ENCODE results near the gene CYB561D1.

DNA sequence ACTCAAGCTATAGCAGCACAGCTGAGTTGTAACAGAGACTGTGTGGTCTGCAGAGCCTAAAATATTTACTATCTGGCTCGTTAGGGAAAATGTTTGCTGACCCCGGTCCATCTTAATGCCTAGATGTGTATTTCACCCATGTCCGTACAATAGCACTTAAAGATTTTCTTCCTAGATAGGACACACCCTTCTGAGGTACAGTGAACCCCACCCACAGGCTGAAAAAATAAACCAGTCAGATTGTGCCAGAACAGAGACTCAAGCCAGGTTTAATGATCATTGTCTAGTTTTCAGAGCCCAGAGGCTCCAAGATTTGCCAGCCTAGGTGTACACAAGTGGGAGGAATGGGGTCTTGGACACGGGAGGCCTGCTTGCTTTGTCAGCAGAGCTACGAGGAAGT is 10.0 kb downstream of the CYB561D1 start:
- TF ChIP-seq RCOR1 (IDR thresholded peaks at IDR 0.05; ENCODE audit: borderline replicate concordance in 1 of 2, low read depth in 2 of 2, low read length in 2 of 2) (no peak), NFYB (IDR thresholded peaks at IDR 0.05; ENCODE audit: extremely low read depth, insufficient read length) (no peak), STAT5B (CRISPR knock-in tag; IDR thresholded peaks at IDR 0.05) (no peak), TCF7L2 (IDR thresholded peaks at IDR 0.05; ENCODE audit: low read depth, low read length) (no peak), FOS (IDR thresholded peaks at IDR 0.05; ENCODE audit: extremely low read depth, insufficient read length) (no peak), NR3C1 (CRISPR knock-in tag; IDR thresholded peaks at IDR 0.05) (no peak)
- TF ChIP-seq, protein P1, sequence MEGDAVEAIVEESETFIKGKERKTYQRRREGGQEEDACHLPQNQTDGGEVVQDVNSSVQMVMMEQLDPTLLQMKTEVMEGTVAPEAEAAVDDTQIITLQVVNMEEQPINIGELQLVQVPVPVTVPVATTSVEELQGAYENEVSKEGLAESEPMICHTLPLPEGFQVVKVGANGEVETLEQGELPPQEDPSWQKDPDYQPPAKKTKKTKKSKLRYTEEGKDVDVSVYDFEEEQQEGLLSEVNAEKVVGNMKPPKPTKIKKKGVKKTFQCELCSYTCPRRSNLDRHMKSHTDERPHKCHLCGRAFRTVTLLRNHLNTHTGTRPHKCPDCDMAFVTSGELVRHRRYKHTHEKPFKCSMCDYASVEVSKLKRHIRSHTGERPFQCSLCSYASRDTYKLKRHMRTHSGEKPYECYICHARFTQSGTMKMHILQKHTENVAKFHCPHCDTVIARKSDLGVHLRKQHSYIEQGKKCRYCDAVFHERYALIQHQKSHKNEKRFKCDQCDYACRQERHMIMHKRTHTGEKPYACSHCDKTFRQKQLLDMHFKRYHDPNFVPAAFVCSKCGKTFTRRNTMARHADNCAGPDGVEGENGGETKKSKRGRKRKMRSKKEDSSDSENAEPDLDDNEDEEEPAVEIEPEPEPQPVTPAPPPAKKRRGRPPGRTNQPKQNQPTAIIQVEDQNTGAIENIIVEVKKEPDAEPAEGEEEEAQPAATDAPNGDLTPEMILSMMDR (IDR thresholded peaks at IDR 0.05 in 2 of 3, conservative IDR thresholded peaks at IDR 0.05 in 1 of 3; ENCODE audit: insufficient read depth in 2 of 3, low read depth in 1 of 3, low read length in 3 of 3), result no peak
- TF ChIP-seq, protein P2, sequence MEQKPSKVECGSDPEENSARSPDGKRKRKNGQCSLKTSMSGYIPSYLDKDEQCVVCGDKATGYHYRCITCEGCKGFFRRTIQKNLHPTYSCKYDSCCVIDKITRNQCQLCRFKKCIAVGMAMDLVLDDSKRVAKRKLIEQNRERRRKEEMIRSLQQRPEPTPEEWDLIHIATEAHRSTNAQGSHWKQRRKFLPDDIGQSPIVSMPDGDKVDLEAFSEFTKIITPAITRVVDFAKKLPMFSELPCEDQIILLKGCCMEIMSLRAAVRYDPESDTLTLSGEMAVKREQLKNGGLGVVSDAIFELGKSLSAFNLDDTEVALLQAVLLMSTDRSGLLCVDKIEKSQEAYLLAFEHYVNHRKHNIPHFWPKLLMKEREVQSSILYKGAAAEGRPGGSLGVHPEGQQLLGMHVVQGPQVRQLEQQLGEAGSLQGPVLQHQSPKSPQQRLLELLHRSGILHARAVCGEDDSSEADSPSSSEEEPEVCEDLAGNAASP (IDR thresholded peaks at IDR 0.05), result no peak
- TF ChIP-seq, protein P3, sequence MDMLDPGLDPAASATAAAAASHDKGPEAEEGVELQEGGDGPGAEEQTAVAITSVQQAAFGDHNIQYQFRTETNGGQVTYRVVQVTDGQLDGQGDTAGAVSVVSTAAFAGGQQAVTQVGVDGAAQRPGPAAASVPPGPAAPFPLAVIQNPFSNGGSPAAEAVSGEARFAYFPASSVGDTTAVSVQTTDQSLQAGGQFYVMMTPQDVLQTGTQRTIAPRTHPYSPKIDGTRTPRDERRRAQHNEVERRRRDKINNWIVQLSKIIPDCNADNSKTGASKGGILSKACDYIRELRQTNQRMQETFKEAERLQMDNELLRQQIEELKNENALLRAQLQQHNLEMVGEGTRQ (CRISPR knock-in tag; IDR thresholded peaks at IDR 0.05), result no peak
- TF ChIP-seq, protein P4, sequence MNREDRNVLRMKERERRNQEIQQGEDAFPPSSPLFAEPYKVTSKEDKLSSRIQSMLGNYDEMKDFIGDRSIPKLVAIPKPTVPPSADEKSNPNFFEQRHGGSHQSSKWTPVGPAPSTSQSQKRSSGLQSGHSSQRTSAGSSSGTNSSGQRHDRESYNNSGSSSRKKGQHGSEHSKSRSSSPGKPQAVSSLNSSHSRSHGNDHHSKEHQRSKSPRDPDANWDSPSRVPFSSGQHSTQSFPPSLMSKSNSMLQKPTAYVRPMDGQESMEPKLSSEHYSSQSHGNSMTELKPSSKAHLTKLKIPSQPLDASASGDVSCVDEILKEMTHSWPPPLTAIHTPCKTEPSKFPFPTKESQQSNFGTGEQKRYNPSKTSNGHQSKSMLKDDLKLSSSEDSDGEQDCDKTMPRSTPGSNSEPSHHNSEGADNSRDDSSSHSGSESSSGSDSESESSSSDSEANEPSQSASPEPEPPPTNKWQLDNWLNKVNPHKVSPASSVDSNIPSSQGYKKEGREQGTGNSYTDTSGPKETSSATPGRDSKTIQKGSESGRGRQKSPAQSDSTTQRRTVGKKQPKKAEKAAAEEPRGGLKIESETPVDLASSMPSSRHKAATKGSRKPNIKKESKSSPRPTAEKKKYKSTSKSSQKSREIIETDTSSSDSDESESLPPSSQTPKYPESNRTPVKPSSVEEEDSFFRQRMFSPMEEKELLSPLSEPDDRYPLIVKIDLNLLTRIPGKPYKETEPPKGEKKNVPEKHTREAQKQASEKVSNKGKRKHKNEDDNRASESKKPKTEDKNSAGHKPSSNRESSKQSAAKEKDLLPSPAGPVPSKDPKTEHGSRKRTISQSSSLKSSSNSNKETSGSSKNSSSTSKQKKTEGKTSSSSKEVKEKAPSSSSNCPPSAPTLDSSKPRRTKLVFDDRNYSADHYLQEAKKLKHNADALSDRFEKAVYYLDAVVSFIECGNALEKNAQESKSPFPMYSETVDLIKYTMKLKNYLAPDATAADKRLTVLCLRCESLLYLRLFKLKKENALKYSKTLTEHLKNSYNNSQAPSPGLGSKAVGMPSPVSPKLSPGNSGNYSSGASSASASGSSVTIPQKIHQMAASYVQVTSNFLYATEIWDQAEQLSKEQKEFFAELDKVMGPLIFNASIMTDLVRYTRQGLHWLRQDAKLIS (CRISPR knock-in tag; IDR thresholded peaks at IDR 0.05), result no peak
- TF ChIP-seq, protein P5, sequence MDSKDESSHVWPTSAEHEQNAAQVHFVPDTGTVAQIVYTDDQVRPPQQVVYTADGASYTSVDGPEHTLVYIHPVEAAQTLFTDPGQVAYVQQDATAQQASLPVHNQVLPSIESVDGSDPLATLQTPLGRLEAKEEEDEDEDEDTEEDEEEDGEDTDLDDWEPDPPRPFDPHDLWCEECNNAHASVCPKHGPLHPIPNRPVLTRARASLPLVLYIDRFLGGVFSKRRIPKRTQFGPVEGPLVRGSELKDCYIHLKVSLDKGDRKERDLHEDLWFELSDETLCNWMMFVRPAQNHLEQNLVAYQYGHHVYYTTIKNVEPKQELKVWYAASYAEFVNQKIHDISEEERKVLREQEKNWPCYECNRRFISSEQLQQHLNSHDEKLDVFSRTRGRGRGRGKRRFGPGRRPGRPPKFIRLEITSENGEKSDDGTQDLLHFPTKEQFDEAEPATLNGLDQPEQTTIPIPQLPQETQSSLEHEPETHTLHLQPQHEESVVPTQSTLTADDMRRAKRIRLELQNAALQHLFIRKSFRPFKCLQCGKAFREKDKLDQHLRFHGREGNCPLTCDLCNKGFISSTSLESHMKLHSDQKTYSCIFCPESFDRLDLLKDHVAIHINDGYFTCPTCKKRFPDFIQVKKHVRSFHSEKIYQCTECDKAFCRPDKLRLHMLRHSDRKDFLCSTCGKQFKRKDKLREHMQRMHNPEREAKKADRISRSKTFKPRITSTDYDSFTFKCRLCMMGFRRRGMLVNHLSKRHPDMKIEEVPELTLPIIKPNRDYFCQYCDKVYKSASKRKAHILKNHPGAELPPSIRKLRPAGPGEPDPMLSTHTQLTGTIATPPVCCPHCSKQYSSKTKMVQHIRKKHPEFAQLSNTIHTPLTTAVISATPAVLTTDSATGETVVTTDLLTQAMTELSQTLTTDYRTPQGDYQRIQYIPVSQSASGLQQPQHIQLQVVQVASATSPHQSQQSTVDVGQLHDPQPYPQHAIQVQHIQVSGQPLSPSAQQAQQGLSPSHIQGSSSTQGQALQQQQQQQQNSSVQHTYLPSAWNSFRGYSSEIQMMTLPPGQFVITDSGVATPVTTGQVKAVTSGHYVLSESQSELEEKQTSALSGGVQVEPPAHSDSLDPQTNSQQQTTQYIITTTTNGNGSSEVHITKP (IDR thresholded peaks at IDR 0.05; ENCODE audit: partially characterized antibody), result no peak

Measured in K562 (cell line).